ENCODE data around the gene TLCD5.

TLCD5 gene

GRCh38 chr11:120306519-120307242 is 18.4 kb upstream of the TLCD5 start:
- DNase-seq (ENCODE audit: extremely low spot score, insufficient read length, low read depth): no peak
- FAIRE-seq: no peak

- no peak for DNase-seq (ENCODE audit: extremely low spot score, insufficient read length, low read depth)
- no peak for FAIRE-seq
Measured at GRCh38 chr11:120307476-120307875, 17.6 kb upstream of the TLCD5 start.

GRCh38 chr11:120308081-120308480 is 17.0 kb upstream of the TLCD5 start:
- FAIRE-seq (no peak), DNase-seq (ENCODE audit: extremely low spot score, insufficient read length, low read depth) (no peak)

GRCh38 chr11:120310870-120311269 is 14.2 kb upstream of the TLCD5 start:
- FAIRE-seq (no peak), DNase-seq (ENCODE audit: extremely low spot score, insufficient read length, low read depth) (no peak)

GRCh38 chr11:120314861-120315260 is 10.2 kb upstream of the TLCD5 start:
- no peak for FAIRE-seq
- no peak for DNase-seq (ENCODE audit: extremely low spot score, insufficient read length, low read depth)

- no peak for DNase-seq (ENCODE audit: extremely low spot score, insufficient read length, low read depth)
- no peak for FAIRE-seq
Measured at GRCh38 chr11:120316880-120317688, 8.0 kb upstream of the TLCD5 start.

GRCh38 chr11:120317689-120318480 is 7.2 kb upstream of the TLCD5 start:
- no peak for DNase-seq (ENCODE audit: extremely low spot score, insufficient read length, low read depth)
- no peak for FAIRE-seq

GRCh38 chr11:120318906-120319305 is 6.2 kb upstream of the TLCD5 start:
- FAIRE-seq (no peak), DNase-seq (ENCODE audit: extremely low spot score, insufficient read length, low read depth) (no peak)

GRCh38 chr11:120326228-120326627 is 1.1 kb downstream of the TLCD5 start:
- DNase-seq (ENCODE audit: extremely low spot score, insufficient read length, low read depth) (no peak), FAIRE-seq (no peak)

GRCh38 chr11:120326845-120327281 is 1.8 kb downstream of the TLCD5 start:
- FAIRE-seq: no peak

GRCh38 chr11:120327311-120327710 is 2.2 kb downstream of the TLCD5 start:
- FAIRE-seq (no peak), DNase-seq (ENCODE audit: extremely low spot score, insufficient read length, low read depth) (no peak)

More at GRCh38 chr11:120326845-120327281, 1.8 kb downstream of the TLCD5 start:
- no peak for DNase-seq (ENCODE audit: extremely low spot score, insufficient read length, low read depth)

- DNase-seq (ENCODE audit: extremely low spot score, insufficient read length, low read depth): no peak
- no peak for FAIRE-seq
Measured at GRCh38 chr11:120329556-120329955, 4.5 kb downstream of the TLCD5 start.

GRCh38 chr11:120330045-120330444 is 4.9 kb downstream of the TLCD5 start:
- FAIRE-seq (no peak), DNase-seq (ENCODE audit: extremely low spot score, insufficient read length, low read depth) (no peak)

- FAIRE-seq: no peak
- DNase-seq (ENCODE audit: extremely low spot score, insufficient read length, low read depth): no peak
Measured at GRCh38 chr11:120331301-120331996, 6.3 kb downstream of the TLCD5 start.

- no peak for DNase-seq (ENCODE audit: extremely low spot score, insufficient read length, low read depth)
- FAIRE-seq: no peak
Measured at GRCh38 chr11:120332822-120333716, 8.0 kb downstream of the TLCD5 start.

GRCh38 chr11:120333801-120334200 is 8.7 kb downstream of the TLCD5 start:
- FAIRE-seq (no peak), DNase-seq (ENCODE audit: extremely low spot score, insufficient read length, low read depth) (no peak)

GRCh38 chr11:120334332-120334731 is 9.2 kb downstream of the TLCD5 start:
- no peak for FAIRE-seq
- no peak for DNase-seq (ENCODE audit: extremely low spot score, insufficient read length, low read depth)

GRCh38 chr11:120334894-120335462 is 9.9 kb downstream of the TLCD5 start:
- no peak for DNase-seq (ENCODE audit: extremely low spot score, insufficient read length, low read depth)
- FAIRE-seq: no peak

GRCh38 chr11:120335556-120335907 is 10.4 kb downstream of the TLCD5 start:
- FAIRE-seq: no peak
- DNase-seq (ENCODE audit: extremely low spot score, insufficient read length, low read depth): no peak
